GM21825 (cell line): Measurements from ENCODE around the gene PTBP1.

Source experiments
- ATAC-seq: cut with Tn5 transposase; IDR thresholded peaks from one replicate; pipeline ENCODE4 v1.9.1; 2021; ENCODE audit warnings: mild to moderate bottlenecking, moderate library complexity; ENCODE audit not compliant: unreplicated experiment

The PTBP1 gene

GRCh38 chr19:796692-797527, at the start of gene PTBP1:
PTBP1 (plus strand) TSS chr19:797452; CDS start chr19:797498, 46 bp downstream.
- ATAC-seq, result peak; percentile 69

DNA sequence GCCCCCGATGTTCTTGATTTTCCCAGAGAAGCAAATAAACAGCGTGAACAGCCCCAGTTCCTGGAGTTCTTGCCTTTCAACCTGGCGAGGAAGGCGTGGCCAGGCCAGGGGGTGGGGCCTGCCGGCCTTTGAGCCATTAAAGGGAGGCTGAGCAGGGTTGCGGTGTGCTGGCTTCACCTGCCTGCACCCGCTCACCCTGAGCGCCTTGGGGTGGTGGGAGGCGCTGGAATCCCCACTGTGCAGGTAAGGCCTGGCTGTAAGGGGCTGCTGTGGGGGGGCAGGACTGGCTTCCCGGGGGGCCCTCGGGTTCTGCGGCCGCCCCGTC, 49.0 kb upstream of the PTBP1 start:
- ATAC-seq, result no peak

- no peak for ATAC-seq
Observed at GRCh38 chr19:749811-750210, 47.4 kb upstream of the PTBP1 start.

- no peak for ATAC-seq
Observed at GRCh38 chr19:750640-751423, 46.4 kb upstream of the PTBP1 start, which contains the start of gene MISP. MISP (plus strand) TSS chr19:751112; CDS start chr19:756947, 5,835 bp downstream.

DNA sequence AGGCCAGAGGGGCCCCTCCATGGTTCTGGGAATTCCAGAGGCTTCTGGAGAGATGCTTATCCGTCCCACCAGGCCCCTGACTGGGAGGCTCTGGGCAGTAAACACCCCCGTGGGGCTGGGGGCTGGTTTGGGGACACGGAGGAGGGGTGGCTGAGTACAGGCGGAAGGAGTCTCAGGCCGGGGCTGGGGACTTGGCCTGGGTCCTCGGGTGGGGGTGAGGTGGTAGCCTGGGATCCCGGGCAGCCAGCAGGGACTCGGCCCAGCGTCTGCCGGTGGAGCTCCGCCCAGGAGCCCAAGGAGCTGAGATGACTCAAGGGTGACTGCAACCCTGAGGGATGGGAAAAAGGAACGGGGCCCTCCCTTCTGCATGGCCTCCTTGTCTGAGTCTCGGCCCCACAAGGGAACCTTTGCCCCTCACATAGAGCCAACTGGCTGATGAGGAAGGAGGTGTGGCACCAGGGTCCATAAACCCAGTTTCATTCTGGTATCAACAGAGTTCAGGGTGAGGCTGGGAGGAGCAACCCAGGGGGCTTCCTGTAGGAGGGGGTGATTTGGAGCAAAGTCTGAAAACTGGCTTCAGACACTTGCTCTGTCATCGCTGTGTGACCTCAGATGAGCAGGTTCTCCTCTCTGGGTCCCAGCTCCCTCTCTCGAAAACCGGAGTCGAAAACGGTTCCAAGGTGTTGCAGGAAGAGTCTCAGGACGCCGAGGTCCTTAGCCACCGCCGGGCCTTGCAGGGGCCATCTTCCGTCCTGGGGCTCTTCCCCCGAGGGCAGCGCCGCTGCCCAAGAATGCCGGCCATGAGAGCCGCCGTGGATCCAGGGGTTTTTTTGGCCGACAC, 45.5 kb upstream of the PTBP1 start:
- ATAC-seq, result no peak

DNA sequence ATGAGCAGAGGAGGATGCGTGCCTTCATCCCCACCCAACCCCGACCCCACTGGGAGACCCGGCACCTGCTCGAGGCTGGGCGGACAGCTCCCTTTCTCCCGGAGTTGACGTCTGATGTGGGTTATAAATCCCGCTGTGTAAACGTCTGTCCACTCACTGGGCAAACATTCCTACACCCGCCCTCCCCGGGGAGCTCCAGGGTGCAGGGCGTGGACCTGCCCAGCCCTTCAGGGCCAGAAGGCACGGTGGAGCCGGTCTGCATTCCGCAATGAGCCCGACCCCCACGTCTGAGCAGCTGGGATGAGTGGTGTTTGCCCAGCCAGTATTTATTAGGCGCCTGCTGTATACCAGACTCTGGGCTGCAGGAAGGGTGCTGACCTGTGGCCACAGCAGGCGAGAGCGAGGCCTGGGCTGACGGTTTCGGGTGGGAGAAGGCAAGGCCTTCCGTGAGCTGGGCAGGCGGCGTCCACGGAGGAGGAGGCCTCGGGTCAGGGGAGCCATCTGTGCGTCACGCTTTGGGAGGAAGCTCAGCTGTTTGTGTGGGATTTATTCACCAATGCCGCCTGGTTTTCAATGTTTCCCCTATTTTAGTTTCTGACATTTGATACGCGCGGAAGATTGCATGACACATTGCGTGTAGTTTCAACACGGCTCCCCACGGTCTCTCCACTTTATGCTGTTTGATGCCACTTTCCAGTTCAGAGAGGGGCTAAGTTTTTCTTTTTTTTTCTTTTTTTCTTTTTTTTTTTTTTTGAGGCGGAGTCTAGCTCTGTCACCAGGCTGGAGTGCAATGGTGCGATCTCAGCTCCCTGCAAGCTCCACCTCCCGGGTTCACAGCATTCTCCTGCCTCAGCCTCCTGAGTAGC, 44.4 kb upstream of the PTBP1 start:
- no peak for ATAC-seq

DNA sequence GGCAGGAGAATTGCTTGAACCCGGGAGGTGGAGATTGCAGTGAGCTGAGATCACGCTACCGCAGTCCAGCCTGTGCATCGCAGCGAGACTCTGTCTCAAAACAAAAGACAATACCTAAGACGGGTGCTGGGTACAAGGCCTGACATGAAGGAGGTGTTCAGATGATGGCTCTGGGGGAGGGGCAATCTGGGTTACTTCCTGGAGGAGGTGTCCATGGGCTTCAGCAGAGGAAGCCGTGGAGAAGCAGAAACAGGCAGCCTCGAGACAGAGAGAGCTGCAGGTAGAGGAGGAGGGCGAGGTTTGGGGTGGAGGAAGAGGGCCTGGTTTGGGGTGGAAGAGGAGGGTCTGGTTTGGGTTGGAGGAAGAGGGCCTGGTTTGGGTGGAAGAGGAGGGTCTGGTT, 42.7 kb upstream of the PTBP1 start:
- ATAC-seq, result no peak

- ATAC-seq, result no peak
Observed at GRCh38 chr19:755063-755462, 42.2 kb upstream of the PTBP1 start.

GRCh38 chr19:756236-756635, 41.0 kb upstream of the PTBP1 start:
- no peak for ATAC-seq

DNA sequence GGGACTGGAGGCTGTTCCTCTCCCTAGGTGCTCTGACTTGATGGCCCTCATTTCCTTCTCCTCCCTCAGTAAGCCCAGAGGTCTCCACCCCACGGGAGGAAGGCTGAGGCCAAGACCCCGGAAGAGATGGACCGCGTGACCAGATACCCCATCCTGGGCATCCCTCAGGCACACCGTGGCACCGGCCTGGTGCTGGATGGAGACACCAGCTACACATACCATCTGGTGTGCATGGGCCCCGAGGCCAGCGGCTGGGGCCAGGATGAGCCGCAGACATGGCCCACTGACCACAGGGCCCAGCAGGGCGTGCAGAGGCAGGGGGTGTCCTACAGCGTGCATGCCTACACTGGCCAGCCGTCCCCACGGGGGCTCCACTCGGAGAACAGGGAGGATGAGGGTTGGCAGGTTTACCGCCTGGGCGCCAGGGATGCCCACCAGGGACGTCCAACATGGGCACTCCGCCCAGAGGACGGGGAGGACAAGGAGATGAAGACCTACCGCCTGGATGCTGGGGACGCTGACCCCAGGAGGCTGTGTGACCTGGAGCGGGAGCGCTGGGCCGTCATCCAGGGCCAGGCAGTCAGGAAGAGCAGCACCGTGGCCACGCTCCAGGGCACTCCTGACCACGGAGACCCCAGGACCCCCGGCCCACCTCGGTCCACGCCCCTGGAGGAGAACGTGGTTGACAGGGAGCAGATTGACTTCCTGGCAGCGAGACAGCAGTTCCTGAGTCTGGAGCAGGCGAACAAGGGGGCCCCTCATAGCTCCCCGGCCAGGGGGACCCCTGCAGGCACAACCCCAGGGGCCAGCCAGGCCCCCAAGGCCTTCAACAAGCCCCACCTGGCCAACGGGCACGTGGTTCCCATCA, 40.2 kb upstream of the PTBP1 start:
- no peak for ATAC-seq

GRCh38 chr19:757811-758668, 39.2 kb upstream of the PTBP1 start:
- no peak for ATAC-seq

- ATAC-seq, result no peak
Observed at GRCh38 chr19:763181-763580, 34.1 kb upstream of the PTBP1 start.

GRCh38 chr19:763869-764268, 33.4 kb upstream of the PTBP1 start:
- no peak for ATAC-seq

DNA sequence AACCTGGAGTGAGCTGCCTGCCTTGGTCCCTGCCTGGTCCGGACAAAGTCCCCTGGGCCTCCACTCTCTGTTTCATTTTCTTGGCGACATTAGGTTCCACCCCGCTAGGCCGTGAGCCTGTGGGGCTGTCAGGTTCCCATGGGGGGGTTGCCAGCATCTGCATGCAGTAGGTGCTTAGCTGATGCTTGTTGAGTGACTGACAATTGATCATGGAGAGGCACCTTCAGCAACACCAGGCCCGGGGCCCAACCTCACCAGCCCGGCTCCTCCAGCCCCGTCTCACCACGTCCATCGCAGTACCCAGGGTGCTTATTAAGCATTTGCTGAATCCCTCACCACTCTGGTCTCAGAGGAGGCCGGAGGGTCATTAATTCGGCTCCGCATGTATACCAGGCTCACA, 33.0 kb upstream of the PTBP1 start:
- no peak for ATAC-seq

DNA sequence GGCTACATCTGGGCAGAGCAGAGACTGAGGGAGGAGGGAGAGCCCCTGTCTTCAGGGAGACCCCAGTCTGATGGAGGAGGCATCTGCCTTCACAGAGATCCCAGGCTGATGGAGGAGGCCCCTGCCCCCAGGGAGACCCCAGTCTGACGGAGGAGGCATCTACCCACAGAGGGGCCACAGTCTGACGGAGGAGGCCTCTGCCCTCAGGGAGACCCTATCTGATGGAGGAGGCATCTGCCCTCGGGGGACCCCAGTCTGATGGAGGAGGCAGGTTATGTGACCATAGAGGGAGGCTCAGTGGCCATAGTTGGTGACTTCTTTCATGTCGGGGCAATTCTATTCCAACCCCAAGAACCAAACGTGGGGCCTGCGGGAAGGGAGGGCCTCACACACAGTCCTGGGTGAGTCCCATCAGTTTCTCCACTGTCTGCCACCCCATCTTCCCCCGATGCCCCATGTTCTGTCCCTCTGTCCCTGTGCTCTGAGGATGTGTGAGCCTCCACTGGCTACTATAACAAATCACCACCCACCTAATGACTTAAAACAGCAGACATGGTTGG, 32.0 kb upstream of the PTBP1 start:
- ATAC-seq, result no peak

DNA sequence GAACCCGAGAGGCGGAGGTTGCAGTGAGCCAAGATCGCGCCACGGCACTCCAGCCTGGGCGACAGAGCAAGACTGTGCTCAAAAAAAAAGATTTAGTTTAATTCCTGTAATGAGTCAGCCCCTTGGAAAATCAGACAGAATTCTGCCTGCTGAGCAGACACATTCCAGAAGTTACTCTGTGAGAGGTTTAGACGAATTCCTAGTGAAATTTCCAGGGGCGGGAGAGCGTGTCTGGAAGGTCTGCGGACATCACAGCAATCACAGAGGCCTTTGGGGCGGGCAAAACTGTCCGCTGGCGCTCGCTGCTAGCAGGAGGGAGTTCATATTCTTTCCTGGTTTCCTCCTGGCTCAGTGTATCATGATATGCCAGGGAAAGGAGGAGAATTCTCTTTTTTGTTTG, 28.8 kb upstream of the PTBP1 start:
- no peak for ATAC-seq

DNA sequence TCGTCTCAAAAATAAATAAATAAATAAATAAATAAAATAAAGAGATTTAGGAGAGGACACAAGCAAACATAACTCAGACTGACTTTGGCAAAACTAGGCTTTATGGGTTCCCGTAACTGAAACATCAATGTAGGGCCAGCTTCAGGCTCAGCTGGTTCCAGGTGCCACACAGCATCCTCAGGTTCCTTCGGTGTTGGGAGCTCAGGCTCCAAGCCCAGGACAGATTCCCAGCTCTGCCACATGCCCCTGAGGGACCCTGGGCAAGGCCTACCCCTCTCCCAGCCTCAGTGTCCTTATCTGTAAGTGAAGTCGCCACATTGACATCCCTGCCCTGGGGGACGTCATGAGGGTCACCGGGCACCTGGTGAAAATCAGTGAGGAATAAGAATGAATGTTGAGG, 27.6 kb upstream of the PTBP1 start:
- no peak for ATAC-seq

- no peak for ATAC-seq
Observed at GRCh38 chr19:771332-771785, 25.9 kb upstream of the PTBP1 start.
